Keratinocyte (primary cell): Measurements from ENCODE around the gene BEX3.
A peak's percentile ranks its signal among the peaks of the same experiment; 100 is the strongest.

Experiments used
- CTCF ChIP-seq, 3 experiments: IDR thresholded peaks in 1 of 3; conservative IDR thresholded peaks in 1 of 3; optimal IDR thresholded peaks in 1 of 3; 2 replicates in 2 of 3; 3 replicates in 1 of 3; pipeline versions ENCODE3 to v1.5.1; 2011; ENCODE audit warnings: low read length in 3 of 3, mild to moderate bottlenecking in 3 of 3, moderate library complexity in 2 of 3, control low read depth in 1 of 3, inconsistent platforms in 1 of 3; ENCODE audit not compliant: insufficient read depth in 2 of 3; ENCODE audit errors: extremely low read depth in 1 of 3
- EZH2 ChIP-seq: IDR thresholded peaks from one replicate; pipeline ENCODE4 v1.6.1; 2012; ENCODE audit warnings: inconsistent platforms, mild to moderate bottlenecking, low read length, moderate library complexity

- TF ChIP-seq EZH2 (no peak), CTCF (optimal IDR thresholded peaks at IDR 0.05 in 1 of 3, IDR thresholded peaks at IDR 0.05 in 1 of 3, conservative IDR thresholded peaks at IDR 0.05 in 1 of 3; ENCODE audit: extremely low read depth in 1 of 3, insufficient read depth in 2 of 3, low read length in 3 of 3) (peak; percentile 60 to 65 (median 64))
Observed at GRCh38 chrX:103343105-103343504, 33.2 kb upstream of the BEX3 start.
